ENCODE data around the gene ALKBH4. TPM values are rescaled to one million over a fixed set of nuclear protein-coding genes. Genes with fewer than 3 reads are reported as not detected.

ALKBH4 gene
- total RNA-seq, 4 donors from 2014 or later: 8.7 to 31.3 (median 15.8) TPM

DNA sequence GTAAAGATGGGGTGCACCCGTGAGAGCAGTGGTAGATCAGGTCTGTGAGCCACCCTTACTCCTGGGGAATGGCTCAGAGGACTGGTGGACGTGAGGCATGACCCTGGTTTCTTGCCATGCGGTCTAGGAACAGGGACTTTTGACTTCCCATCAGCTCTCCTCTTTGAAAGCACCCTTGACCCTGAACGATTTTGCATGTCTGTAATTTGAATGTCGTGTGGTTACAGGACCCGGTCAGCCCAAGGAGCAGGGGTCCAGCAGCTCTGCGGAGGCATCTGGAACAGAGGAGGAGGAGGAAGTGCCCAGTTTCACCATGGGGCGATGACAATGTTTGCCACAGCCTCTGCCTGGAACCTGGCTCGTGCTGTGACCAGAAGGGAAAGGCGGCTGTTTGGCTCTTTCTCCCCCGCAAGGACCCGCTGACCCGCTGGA lies 39.9 kb downstream of the ALKBH4 start:
- no peak overlapping the region for H3K27ac ChIP-seq
- no peak for TF ChIP-seq POLR2A (IDR thresholded peaks at IDR 0.05)
- TF ChIP-seq, protein P1, sequence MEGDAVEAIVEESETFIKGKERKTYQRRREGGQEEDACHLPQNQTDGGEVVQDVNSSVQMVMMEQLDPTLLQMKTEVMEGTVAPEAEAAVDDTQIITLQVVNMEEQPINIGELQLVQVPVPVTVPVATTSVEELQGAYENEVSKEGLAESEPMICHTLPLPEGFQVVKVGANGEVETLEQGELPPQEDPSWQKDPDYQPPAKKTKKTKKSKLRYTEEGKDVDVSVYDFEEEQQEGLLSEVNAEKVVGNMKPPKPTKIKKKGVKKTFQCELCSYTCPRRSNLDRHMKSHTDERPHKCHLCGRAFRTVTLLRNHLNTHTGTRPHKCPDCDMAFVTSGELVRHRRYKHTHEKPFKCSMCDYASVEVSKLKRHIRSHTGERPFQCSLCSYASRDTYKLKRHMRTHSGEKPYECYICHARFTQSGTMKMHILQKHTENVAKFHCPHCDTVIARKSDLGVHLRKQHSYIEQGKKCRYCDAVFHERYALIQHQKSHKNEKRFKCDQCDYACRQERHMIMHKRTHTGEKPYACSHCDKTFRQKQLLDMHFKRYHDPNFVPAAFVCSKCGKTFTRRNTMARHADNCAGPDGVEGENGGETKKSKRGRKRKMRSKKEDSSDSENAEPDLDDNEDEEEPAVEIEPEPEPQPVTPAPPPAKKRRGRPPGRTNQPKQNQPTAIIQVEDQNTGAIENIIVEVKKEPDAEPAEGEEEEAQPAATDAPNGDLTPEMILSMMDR (IDR thresholded peaks at IDR 0.05): no peak
- intact Hi-C loops (cut with DNase I; ENCODE audit: low total_unique reads): no loop called here
- no peaks in the 10 kb centered on the region for H3K27me3 ChIP-seq
- H3K36me3 ChIP-seq: no peaks in the 10 kb centered on the region
- H3K9me3 ChIP-seq: no peaks in the 10 kb centered on the region
- no peak for DNase-seq
- H3K4me3 ChIP-seq: no peak overlapping the region
- no peaks in the 10 kb centered on the region for H3K4me1 ChIP-seq

DNA sequence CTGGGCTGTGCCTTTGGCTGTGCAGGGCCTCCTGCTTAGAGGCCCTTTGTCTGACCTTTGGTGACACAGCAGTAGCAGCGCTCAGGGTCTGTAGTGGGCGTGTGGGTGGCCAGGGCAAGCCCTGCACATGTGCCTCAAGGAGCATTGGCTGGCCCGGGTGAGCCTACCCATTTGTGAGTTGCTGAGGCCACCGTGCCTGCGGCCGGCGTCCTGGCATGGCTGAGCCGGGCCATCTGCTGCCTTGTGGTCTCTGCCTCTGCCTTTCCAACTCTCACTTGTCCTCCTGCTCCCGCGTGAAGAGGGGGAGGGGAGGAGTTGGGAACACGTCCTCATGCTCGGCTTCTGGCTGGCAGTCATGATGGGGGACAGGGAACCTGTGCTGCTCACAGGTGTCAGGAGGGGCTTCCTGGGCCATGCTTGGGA lies 40.5 kb downstream of the ALKBH4 start:
- intact Hi-C loops (cut with DNase I; ENCODE audit: low total_unique reads): no loop called here
- H3K9me3 ChIP-seq: no peaks in the 10 kb centered on the region
- TF ChIP-seq POLR2A (IDR thresholded peaks at IDR 0.05): no peak
- TF ChIP-seq, protein P1 (IDR thresholded peaks at IDR 0.05): no peak
- H3K36me3 ChIP-seq: no peaks in the 10 kb centered on the region
- H3K27me3 ChIP-seq: no peaks in the 10 kb centered on the region
- H3K4me1 ChIP-seq: no peaks in the 10 kb centered on the region
- H3K4me3 ChIP-seq: no peak overlapping the region
- DNase-seq: no peak
- H3K27ac ChIP-seq: no peak overlapping the region

DNA sequence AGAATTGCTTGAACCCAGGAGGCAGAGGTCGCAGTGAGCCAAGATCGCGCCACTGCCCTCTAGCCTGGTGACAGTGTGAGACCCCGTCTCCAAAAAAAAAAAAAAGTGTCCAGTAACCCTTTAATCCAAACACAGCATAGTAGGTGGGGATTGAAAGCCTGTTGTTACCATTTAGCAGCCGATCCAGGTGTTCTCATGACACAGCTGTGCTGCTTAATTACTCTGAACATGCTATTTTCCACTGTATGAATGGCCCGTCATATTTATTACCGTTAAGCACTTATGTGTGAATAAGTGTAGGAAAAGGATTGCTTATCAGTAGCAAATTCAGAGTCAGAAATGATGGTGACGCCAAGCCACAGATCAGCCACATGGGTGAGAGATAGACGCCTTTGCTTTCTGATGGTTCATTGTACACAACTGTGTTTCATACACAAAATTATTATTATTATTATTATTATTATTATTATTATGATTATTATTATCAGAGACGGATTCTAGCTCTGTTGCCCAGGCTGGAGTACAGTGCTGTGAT lies 42.9 kb downstream of the ALKBH4 start:
- Histone ChIP-seq H3K27ac (no peak overlapping the region), H3K36me3 (no peaks in the 10 kb centered on the region), H3K4me1 (no peaks in the 10 kb centered on the region), H3K27me3 (no peaks in the 10 kb centered on the region), H3K4me3 (no peak overlapping the region), H3K9me3 (no peaks in the 10 kb centered on the region)
- DNase-seq: no peak
- intact Hi-C loops (cut with DNase I; ENCODE audit: low total_unique reads): no loop called here
- TF ChIP-seq POLR2A (IDR thresholded peaks at IDR 0.05): no peak
- TF ChIP-seq, protein P1 (IDR thresholded peaks at IDR 0.05): no peak

DNA sequence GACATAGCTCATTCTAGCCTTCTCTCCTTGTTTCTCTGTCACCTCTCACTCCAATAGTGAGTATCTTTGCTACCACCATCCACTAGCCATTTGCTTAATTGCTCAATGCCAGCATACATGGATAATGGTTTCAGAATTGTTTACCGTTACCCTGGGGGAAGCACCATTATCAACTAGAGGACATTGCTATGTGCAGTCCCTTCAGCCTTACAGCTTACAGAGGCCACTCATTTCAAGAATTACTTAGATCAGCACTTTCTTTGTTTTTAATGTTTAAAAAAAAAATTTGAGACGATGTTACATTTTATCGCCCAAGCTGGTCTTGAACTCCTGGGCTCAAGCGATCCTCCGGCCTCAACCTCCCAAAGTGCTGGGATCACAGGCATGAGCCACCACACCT lies 46.1 kb downstream of the ALKBH4 start:
- Histone ChIP-seq H3K4me3 (no peak overlapping the region), H3K36me3 (no peaks in the 10 kb centered on the region), H3K9me3 (no peaks in the 10 kb centered on the region), H3K4me1 (no peaks in the 10 kb centered on the region), H3K27ac (no peak overlapping the region), H3K27me3 (no peaks in the 10 kb centered on the region)
- intact Hi-C loops (cut with DNase I; ENCODE audit: low total_unique reads): no loop called here
- TF ChIP-seq, protein P1 (IDR thresholded peaks at IDR 0.05): no peak
- TF ChIP-seq POLR2A (IDR thresholded peaks at IDR 0.05): no peak
- DNase-seq: no peak

DNA sequence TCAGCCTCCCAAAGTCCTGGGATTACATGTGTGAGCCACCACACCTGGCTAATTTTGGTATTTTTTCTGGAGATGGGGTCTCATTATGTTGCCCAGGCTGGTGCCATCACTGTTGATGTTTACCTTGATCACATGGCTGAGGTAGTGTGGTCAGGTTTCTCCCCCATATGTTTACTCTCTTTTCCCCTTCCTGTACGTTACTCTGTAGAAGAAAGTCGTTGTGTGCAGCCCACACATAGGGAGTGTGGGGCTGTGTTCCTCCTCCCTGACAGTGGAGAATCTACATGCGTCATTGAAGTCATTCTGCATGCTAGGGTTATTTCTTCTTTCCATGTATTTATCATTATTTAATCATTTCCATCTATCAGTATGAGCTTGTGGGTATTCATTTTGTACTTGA lies 47.6 kb downstream of the ALKBH4 start:
- H3K4me1 ChIP-seq: no peaks in the 10 kb centered on the region
- H3K9me3 ChIP-seq: no peaks in the 10 kb centered on the region
- no peak overlapping the region for H3K4me3 ChIP-seq
- TF ChIP-seq, protein P1 (IDR thresholded peaks at IDR 0.05): no peak
- no peak for TF ChIP-seq POLR2A (IDR thresholded peaks at IDR 0.05)
- H3K36me3 ChIP-seq: no peaks in the 10 kb centered on the region
- no peak for DNase-seq
- intact Hi-C loops (cut with DNase I; ENCODE audit: low total_unique reads): no loop called here
- H3K27me3 ChIP-seq: no peaks in the 10 kb centered on the region
- H3K27ac ChIP-seq: no peak overlapping the region

Measured in uterus (tissue), 4 donors.